DMS153 treated with DMSO at 0.1 percent for 48 hours (cell line): Measurements from ENCODE around the gene QPCT.
"Not testable (repeated sequence)": the region's sequence is repeated elsewhere in the genome, so short reads cannot be mapped to it uniquely, and the experiment has no call there.

Experiments
- DNase-seq: peaks from one replicate; lab custom pipeline; 2025; ENCODE audit not compliant: unreplicated experiment; lab: John Stamatoyannopoulos, UW

The QPCT gene

GRCh38 chr2:37344453-37345361, at the start of gene QPCT:
QPCT (plus strand) TSS chr2:37344630; CDS start chr2:37344732, 102 bp downstream.
- DNase-seq = peak; percentile 60

- not testable (repeated sequence) for DNase-seq
These were observed 49.6 kb upstream of the QPCT start for GRCh38 chr2:37294858-37295257.

GRCh38 chr2:37295469-37296073, 48.9 kb upstream of the QPCT start:
- no peak for DNase-seq

DNA sequence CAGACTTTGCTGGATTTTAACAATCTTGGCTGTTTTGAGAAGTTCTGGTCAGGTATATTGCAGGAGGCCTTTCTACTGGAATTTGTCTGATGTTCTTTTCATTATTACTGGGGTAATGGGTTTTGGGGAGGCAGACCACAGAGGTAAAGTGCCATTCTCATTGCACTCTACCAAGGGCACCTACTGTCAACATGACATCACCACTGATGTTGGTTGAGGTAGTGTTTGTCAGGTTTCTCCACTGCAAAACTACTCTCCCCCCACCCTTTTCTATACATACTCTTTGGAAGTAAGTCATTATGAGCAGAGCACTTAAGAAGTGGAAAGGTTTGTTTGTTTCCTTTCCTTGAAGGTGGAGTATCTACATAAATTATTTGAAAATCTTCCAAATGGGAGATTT, 46.8 kb upstream of the QPCT start:
- DNase-seq = no peak

DNA sequence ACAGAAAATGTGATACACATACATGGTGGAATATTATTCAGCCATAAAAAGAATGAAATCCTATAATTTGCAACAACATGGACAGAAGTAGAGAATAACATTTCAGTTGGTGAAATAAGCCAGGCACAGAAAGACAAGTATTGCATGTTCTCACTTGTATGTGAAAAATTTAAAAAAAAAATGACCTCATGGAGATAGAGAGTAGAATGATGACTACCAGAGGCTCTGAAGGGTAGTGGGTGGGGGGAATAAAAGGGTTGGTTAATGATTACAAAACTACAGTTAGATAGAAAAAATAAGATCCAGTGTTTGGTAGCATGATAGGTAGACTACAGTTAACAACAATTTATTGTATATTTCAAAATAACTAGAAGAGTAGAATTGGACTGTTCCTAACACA, 44.3 kb upstream of the QPCT start:
- no peak for DNase-seq

DNA sequence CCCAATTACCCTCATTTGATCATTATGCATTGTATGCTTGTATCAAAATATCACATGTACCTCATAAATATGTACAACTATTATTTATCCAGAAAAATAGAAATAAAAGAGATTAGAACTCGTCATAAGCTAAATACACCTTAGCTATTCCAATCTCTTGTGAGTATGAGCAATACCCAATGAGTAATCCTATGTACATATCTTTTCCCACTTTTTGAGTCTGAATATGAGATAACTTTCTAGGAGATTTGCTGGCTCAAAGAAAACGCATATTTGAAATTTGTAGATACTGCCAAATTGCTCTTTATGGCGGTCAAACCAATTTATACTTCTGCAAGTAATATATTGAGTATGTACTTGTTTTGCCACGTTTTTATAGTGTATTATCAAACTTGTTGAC, 43.9 kb upstream of the QPCT start:
- no peak for DNase-seq

GRCh38 chr2:37301408-37301807, 43.0 kb upstream of the QPCT start:
- no peak for DNase-seq

GRCh38 chr2:37302701-37303252, 41.7 kb upstream of the QPCT start:
- DNase-seq = no peak

- DNase-seq = peak; percentile 27
These were observed 38.4 kb upstream of the QPCT start for GRCh38 chr2:37306024-37306423.

DNA sequence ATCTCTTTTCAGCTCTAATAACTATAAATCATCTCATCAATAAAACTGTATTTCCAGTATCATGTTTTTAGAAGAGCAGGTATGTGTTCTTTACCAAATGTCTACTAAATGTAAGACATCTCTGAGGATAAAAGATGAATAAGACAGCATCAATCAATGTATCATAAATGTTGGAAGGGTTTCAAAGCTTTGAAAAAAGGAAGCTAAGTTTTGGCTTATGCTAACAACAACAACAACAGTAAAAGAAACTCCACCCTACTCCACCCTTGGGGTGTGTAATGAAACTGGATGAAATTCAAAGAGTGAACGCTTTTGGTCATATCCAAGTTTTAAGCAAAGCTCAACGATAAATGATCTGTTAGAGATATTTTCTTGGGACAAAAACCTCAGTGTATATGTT, 36.9 kb upstream of the QPCT start:
- DNase-seq = no peak

GRCh38 chr2:37315364-37315763, 29.1 kb upstream of the QPCT start:
- DNase-seq = no peak

- DNase-seq = no peak
These were observed 28.2 kb upstream of the QPCT start for GRCh38 chr2:37316181-37316580.

DNA sequence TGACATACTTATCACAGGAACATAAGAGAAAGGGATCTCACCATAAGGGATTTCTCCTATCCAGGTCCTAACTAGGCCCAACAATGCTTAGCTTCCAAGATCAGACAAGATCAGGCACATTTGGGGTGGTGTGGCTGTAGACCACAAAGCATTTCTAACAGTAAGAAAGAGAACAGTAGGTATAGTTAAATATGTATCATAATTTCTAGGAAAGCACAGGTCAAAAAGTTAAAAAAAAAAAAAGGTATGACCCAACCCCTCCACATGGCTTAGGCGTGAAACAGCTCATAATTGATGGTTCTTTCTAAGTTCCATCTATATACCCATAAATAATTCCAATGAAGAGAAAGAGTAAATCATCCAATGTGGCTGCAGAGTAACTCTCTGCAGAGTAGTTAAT, 26.7 kb upstream of the QPCT start:
- no peak for DNase-seq

- DNase-seq = no peak
These were observed 26.0 kb upstream of the QPCT start for GRCh38 chr2:37318401-37318800.

DNA sequence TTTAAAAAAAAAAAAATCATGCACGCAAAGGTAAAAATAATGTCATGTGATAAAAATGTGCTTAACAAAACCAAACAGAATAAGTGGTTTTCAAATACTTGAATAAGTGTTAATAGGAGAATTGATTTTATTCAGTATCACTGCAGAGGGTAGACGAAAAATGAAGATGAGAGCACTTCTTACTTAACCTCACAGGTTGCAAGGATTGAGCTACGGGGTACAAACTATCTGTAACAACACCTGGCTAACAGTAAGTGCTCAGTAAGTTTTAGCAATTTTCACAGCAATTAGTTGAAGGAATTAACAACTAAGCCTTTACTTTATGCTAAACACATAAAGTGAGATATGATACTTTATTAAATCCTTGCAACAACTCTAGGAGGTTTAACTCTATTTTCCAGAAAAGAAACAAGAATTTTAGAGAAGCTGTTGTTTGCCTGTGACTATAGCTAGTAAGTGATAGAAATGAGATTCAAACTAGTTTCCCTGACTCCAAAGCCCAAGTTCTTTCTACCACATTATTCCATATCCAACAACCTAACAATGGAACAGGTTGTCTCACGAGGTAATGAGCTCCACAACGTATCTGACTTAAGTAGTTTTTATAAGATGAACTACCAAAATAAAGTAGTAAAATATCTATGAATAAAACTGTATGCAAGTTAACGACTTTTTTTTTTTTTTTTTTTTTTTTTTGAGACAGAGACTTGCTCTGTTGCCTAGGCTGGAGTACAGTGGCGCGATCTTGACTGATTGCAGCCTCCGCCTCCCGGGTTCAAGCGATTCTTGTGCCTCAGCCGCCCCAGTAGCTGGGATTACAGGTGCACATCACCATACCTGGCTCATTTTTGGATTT, 24.4 kb upstream of the QPCT start:
- no peak for DNase-seq

DNA sequence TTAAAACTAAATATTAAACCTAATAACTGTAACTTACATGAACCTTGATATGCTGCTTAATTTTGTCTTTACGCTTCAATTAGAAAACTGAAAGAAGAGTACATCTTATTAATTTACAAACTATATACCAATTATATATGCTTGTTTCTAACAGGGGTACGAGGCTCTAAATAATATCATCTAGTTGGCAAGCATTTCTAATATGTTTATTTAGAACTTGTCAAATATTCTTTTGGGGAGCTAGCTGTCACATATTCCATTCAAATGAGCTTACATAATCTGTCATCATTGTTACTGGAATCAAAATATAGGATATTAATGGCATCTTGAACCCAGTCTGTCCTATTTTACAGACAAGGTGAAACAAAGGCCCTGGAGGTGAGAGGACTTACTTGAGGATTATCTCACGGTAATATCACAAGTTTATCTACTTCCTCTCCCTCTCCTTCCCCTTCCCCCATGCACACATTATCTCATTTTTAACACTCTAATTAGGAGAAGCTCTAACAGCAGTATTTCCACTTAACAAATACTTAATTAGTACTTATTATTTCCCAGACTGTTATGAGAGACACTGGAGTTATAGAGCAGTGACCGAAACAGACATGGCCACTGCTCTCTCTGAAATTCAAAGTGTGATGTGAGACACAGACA, 23.3 kb upstream of the QPCT start:
- no peak for DNase-seq

DNA sequence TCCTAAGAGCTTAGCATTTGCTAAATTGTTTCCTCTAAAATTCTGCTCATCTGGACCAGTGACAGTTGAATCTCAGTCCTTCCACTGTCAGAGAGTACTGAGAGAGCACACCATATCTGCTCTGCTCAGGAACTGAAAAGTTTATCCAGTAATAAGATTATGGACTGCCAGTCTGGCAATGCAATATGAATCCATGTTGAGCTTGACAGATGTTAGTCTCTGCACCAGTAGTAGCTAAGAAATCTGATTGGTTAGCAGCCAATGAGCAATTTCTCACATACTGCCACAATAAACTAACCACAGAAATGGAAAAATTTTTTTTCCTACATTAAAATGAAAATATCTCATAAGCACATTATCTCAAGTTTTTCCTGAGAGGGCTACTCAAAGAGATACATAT, 22.1 kb upstream of the QPCT start:
- no peak for DNase-seq

- DNase-seq = no peak
These were observed 21.2 kb upstream of the QPCT start for GRCh38 chr2:37323176-37323780.

- DNase-seq = peak; percentile 27
These were observed 20.5 kb upstream of the QPCT start for GRCh38 chr2:37323781-37324535.

DNA sequence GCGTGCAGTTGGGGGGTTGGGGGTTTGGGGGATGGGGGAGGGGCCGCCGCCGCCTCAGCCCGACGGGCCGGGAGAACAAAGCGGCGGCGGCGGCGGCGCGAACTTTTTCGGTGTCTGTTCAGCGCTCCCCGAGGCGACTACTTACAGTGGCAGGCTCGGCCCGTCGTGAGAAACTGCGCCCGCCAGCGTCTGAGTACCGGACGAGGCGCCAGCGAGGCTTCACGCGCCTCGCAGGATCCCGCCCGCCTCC, 20.0 kb upstream of the QPCT start:
- peak; percentile 18 for DNase-seq
